Kasumi-1 (cell line): ENCODE results near the gene DIAPH2.
"Not testable (repeated sequence)": the region's sequence is repeated elsewhere in the genome, so short reads cannot be mapped to it uniquely, and the experiment has no call there.

Experiments
- DNase-seq, 2 experiments: peaks; one replicate each; lab custom pipeline; 2025; lab: John Stamatoyannopoulos, UW

Gene DIAPH2

GRCh38 chrX:96719161-96719875 is 34.7 kb downstream of the DIAPH2 start:
- no peak for DNase-seq

DNA sequence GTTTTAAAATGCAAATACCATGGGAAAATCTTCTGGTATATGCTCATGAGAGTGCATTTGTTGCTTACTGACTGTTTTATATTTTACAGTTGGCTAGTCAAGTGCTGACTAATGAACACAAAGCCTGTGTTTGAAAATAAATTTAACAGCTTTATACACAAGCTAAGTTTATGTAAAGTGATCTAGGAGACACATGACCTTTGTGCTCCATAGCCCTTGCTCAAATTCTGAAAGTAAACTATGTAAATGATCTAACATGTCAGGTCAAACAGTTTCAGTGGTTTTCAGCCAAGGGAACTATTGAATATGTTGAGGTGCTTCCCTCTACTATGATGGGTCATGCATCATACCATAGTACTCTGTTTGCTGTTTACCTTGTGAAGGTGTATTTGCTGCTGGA is 36.7 kb downstream of the DIAPH2 start:
- DNase-seq, result no peak

DNA sequence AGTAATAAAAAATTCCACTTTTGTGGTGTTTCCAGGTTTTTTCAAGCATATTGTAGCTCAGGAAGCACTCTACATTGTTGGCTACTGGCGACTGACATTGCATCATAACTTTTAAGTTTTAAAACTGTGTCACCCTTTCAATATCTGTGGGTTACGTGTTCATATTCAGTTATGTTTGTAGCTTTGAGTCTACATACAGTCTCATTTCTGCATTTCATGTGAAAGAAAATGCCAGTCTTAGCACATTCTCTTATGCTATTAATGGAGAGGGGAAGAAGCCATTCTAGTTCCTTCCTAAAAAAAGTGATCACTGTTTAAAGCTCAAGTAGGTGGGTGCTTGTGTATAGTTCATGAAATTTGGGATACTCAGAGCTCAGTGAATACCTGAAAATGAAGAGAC is 38.1 kb downstream of the DIAPH2 start:
- DNase-seq, result no peak

DNA sequence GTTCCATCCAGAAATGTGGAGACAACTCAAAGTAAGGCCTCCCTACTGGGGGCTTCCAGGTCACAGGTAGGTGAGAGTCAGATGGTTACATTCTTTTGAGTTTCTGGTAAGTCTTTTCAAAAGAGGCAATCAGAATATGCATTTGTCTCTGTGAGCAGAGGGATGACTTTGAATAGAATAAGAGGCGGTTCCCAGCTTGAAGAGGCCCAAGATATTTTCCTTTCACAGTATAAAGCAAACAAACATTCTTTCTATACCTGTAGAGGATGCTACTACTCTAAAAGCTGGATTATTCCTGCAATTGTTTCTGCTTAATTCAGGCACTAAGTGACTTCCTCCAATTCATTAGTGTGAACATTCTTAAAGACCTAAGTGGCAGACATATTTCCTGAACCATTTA is 44.4 kb downstream of the DIAPH2 start:
- DNase-seq, result no peak

- no peak for DNase-seq
Measured at GRCh38 chrX:96729868-96730643, 45.4 kb downstream of the DIAPH2 start.

DNA sequence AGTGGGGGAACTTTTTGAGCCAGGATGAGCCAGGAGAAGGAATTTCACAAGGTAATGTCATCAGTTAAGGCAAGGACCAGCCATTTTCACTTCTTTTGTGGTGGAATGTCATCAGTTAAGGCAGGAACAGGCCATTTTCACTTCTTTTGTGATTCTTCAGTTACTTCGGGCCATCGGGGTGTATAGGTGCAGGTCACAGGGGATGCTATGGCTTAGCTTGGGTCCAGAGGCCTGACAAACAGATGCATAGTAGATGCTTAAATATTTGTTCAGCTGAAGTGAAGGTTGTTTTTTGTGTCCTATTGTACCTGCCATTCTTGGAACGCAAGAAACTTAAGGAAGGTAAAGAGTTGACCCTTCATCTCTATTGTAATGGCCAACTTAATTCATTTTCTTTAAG is 46.4 kb downstream of the DIAPH2 start:
- not testable (repeated sequence) for DNase-seq

DNA sequence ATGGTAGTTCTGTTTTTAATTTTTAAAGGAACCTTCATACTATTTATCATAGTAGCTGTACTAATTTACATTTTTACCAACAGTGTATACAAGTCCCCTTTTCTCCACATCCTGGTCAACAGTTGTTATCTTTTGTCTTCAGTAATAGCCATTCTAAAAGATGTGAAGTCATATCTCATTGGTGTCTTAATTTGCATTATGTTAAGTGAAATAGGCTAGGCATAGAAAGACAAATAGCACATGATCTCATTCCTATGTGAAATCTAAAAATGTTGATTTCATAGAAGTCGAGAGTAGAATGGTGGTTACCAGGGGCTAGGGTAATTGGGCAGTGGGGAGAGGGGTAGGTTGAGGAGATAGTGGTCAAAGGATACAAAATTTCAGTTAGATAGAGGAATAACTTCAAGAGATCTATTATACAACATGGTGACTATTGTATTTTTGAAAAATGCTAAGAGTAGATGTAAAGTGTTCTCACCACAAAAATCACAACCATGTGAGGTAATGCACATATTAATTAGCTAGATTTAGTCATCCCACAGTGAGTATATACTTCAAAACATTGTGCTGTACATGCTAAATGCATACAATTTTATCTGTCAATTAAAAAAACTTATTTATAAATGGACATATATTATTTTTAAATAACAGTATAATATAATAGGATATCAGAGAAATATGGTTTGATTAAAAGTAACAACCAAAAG is 58.9 kb downstream of the DIAPH2 start:
- no peak for DNase-seq

- DNase-seq, result no peak
Measured at GRCh38 chrX:96752781-96753180, 68.1 kb downstream of the DIAPH2 start.

DNA sequence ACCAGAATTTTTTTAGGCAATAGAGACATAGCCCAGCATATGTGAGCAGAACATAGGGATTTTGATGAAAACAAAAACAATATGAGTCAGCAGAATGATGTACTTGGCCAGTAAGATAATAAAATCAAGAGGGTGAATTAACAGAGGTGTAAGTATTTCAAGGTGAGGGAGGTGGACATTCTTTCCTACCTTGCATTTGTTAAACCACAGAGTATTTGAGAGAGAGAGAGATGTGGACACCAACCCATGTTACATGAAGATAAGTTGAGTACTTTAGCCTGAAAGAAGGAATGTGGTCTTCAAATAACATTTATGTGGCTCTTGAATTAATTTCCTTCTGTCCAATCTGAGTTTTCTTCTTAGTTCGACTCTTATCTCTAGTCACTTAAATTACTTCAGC is 68.6 kb downstream of the DIAPH2 start:
- no peak for DNase-seq

DNA sequence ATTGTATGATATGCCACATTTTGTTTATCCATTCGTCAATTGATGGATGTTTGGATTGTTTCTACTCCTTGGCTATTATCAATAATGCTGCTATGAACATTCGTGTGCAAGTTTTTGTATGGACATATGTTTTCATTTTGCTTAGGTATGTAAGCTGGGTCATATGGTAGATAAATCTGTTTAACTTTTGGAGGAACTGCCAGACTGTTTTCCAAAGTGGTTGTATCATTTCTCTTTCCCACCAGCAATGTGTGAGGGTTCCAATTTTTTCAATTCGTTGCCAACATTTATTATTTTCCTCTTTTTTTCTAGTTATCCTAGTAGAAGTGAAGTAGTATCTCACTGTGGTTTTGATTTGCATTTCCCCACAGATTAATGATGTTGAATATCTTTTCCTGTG is 71.8 kb downstream of the DIAPH2 start:
- no peak for DNase-seq

DNA sequence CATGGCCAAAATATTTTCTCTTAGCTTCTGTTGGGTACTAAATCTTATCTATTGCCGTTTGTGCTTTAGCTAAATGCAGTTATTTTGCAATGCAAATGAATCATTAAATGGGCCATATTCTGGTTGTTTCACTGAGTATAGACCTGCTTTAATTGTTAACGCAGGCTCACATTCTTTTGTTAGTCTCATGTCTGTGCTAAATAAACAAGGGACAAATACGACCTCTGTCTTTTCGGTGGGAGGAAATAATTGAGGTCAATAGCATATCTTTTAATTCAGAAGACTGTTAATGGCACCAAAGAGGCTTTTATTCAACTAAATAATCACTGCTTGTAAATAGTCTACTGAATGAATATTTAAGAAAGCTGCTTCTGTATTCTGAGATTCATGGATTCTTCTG is 76.9 kb downstream of the DIAPH2 start:
- no peak for DNase-seq

GRCh38 chrX:96763608-96764007 is 79.0 kb downstream of the DIAPH2 start:
- no peak for DNase-seq

GRCh38 chrX:96764864-96765263 is 80.2 kb downstream of the DIAPH2 start:
- no peak for DNase-seq

DNA sequence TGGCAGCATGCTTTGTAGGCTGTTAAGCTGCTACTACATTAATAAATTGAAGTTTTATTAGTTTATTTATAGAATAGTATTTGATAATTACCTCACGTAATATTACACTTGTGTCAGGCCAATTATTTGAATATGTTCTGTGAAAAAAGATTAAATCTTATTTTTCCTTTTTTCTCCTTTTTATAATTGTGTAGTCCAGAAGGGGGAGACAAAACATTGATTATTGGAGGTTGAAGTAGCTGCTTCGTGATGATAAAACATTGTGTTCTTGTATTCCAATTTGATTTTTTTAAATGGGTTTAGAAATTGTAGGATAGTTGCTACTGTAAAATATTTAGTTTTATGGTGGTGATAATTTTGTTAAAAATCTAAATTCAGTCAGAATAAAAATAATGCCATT is 85.7 kb downstream of the DIAPH2 start:
- DNase-seq, result peak; percentile 20 to 37

DNA sequence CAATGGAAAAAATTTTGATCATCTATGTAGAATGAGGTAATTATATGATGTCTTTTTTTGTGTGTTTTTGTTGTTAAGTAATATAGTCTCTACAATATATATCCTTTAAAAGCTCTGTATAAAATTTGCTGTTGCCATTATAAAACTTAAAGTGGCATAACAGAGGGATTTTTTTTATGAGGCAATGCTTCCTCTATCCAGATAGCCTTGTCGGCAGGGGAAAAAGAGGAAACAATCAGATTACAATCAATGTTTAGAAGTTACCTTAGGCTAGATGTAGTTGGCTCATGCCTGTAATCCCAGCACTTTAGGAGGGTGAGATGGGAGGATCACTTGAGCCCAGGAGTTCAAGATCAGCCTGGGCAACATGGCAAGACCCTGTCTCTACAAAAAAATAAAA is 86.8 kb downstream of the DIAPH2 start:
- DNase-seq, result peak in 1 of 2 experiments; percentile 16

- DNase-seq, result no peak
Measured at GRCh38 chrX:96774116-96774515, 89.5 kb downstream of the DIAPH2 start.

DNA sequence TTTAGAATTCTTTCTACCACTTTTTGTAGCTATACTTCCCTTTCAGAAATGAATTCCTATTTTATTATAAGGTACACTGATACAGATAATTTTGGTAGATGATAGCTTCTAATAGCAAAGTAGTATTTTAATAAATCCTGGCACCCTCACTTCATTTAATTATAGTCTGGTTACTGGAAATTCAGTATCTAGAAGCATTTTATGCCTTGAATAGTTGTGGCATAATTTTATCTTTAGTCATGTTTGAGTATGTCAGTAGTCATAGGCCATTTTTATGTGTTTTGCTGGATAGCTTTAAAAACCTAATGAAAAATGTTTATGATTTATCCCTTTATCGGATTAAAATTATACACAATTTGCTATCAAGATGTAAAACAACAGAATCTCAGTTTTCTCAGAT is 92.3 kb downstream of the DIAPH2 start:
- no peak for DNase-seq

- no peak for DNase-seq
Measured at GRCh38 chrX:96791559-96791958, 106.9 kb downstream of the DIAPH2 start.

DNA sequence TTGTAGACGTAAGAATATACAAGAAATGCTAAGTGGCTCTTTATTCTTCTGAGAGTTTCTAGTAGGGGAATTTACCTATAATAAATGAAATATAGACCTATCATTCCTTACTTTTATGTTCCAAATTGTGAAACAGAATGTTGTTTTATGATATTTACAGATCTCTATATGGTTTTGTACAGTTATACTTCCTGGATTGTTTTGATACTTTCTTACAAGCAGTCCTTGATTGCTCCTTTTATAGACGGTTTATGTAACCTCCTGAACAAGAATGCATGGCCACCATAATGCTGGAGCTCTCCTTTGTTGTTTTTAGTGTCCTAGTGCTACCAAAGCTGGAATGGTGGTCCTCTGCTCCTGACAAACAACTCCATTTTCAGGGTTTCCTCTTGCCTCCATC is 107.4 kb downstream of the DIAPH2 start:
- DNase-seq, result no peak

DNA sequence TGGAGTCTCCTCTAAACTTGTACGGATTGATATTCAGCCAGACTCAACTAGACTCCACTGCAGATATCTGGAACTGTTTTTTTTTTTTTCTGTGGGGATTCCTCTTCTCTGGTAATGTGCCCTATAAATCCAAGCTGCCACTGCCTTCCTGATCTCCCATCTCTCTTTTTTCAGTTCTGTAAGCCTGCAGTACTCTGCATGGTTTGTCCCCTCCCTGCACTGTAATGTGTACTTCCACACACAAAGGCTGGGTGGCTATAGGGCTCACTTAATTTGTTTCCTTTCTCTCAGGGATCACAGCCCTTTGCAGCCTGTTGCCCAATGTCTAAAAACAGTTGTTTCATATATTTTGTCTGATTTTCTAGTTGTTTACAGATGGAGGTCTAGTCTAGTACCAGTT is 114.3 kb downstream of the DIAPH2 start:
- DNase-seq, result no peak

DNA sequence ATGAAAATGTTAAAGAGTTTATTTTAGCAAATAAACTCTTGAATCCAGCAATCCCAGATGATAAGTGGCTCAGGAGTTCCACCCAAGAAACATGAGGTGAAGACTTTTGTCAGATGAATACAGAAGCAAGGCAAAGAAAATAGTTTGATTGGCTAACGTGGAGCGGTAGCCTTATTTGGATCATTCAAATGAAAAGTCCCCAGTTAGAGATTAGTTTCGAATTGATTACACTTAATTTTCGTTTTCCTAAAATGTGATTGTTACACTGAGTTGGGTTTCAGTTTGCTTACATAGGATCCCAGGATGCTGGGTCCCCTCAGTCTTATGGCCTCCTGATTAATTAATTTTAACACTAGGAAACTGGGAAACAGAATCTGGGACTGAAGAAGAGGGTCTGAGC is 122.7 kb downstream of the DIAPH2 start:
- DNase-seq, result no peak

- DNase-seq, result no peak
Measured at GRCh38 chrX:96820935-96821334, 136.3 kb downstream of the DIAPH2 start.

- DNase-seq, result no peak
Measured at GRCh38 chrX:96824166-96824565, 139.5 kb downstream of the DIAPH2 start.
